Measurements from ENCODE around the gene TMC1.

TMC1 gene

DNA sequence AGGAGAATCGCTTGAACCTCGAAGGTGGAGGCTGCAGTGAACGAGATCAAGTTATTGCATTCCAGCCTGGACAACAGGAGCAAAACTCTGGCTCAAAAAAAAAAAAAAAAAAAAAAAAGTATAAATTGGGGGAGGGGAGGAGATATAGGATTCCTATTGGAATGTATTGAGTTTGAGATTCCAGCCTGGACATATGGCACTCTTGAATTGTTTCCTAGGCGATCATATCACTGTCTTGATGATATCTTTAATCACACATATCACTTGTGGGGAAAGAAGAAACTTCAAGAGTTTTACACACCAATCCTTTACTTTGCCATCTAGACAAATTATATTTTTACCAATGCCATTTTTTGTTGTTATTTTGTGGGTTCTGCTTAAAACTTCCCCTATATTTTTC, 42.4 kb downstream of the TMC1 start:
- H3K36me3 ChIP-seq (ENCODE audit: control insufficient read depth in 2 of 2, insufficient read depth in 2 of 2, low read length in 2 of 2): no peaks in the 10 kb centered on the region
- no peak overlapping the region for H3K4me3 ChIP-seq (ENCODE audit: low read length in 2 of 2)
- H3K4me1 ChIP-seq (ENCODE audit: control insufficient read depth in 2 of 2, insufficient read depth in 2 of 2, low read length in 2 of 2): no peaks in the 10 kb centered on the region
- no peaks in the 10 kb centered on the region for H3K27me3 ChIP-seq (ENCODE audit: control insufficient read depth in 2 of 2, insufficient read depth in 2 of 2, low read length in 2 of 2)
- H3K9ac ChIP-seq (ENCODE audit: low read depth in 1 of 2, low read length in 2 of 2): no peak overlapping the region
- H3K27ac ChIP-seq (ENCODE audit: low read depth in 2 of 2, low read length in 2 of 2): no peak overlapping the region
- H3K9me3 ChIP-seq (ENCODE audit: control insufficient read depth in 2 of 2, low read length in 2 of 2): no peaks in the 10 kb centered on the region

- no peak overlapping the region for H3K4me3 ChIP-seq (ENCODE audit: low read length in 2 of 2)
These were observed 43.3 kb downstream of the TMC1 start for GRCh38 chr9:72564479-72565281.

DNA sequence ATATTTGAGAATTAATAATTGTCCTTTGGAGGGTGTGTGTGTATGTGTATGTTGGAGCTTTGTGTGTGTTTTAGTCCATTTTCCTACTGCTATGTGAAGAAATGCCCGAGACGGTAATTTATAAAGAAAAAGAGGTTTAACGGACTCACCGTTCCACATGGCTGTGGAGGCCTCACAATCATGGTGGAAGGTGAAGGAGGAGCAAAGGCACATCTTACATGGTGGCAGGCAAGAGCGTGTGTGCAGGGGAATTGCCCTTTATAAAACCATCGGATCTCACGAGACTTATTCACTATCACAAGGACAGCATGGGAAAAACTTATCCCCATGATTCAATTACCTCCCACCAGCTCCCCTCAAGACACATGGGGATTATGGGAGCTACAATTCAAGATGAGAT, 44.1 kb downstream of the TMC1 start:
- H3K27me3 ChIP-seq (ENCODE audit: control insufficient read depth in 2 of 2, insufficient read depth in 2 of 2, low read length in 2 of 2): peaks cover 0 to 2% of the 10 kb centered on the region in 2 donors
- H3K4me1 ChIP-seq (ENCODE audit: control insufficient read depth in 2 of 2, insufficient read depth in 2 of 2, low read length in 2 of 2): no peaks in the 10 kb centered on the region
- H3K27ac ChIP-seq (ENCODE audit: low read depth in 2 of 2, low read length in 2 of 2): no peak overlapping the region
- no peak overlapping the region for H3K9ac ChIP-seq (ENCODE audit: low read depth in 1 of 2, low read length in 2 of 2)
- no peaks in the 10 kb centered on the region for H3K36me3 ChIP-seq (ENCODE audit: control insufficient read depth in 2 of 2, insufficient read depth in 2 of 2, low read length in 2 of 2)
- H3K4me3 ChIP-seq (ENCODE audit: low read length in 2 of 2): no peak overlapping the region
- H3K9me3 ChIP-seq (ENCODE audit: control insufficient read depth in 2 of 2, low read length in 2 of 2): no peaks in the 10 kb centered on the region

More at GRCh38 chr9:72564479-72565281, 43.3 kb downstream of the TMC1 start:
- H3K27me3 ChIP-seq (ENCODE audit: control insufficient read depth in 2 of 2, insufficient read depth in 2 of 2, low read length in 2 of 2): peaks cover 0 to 2% of the 10 kb centered on the region in 2 donors
- H3K36me3 ChIP-seq (ENCODE audit: control insufficient read depth in 2 of 2, insufficient read depth in 2 of 2, low read length in 2 of 2): no peaks in the 10 kb centered on the region
- H3K27ac ChIP-seq (ENCODE audit: low read depth in 2 of 2, low read length in 2 of 2): no peak overlapping the region
- H3K9me3 ChIP-seq (ENCODE audit: control insufficient read depth in 2 of 2, low read length in 2 of 2): no peaks in the 10 kb centered on the region
- H3K9ac ChIP-seq (ENCODE audit: low read depth in 1 of 2, low read length in 2 of 2): no peak overlapping the region
- H3K4me1 ChIP-seq (ENCODE audit: control insufficient read depth in 2 of 2, insufficient read depth in 2 of 2, low read length in 2 of 2): no peaks in the 10 kb centered on the region

DNA sequence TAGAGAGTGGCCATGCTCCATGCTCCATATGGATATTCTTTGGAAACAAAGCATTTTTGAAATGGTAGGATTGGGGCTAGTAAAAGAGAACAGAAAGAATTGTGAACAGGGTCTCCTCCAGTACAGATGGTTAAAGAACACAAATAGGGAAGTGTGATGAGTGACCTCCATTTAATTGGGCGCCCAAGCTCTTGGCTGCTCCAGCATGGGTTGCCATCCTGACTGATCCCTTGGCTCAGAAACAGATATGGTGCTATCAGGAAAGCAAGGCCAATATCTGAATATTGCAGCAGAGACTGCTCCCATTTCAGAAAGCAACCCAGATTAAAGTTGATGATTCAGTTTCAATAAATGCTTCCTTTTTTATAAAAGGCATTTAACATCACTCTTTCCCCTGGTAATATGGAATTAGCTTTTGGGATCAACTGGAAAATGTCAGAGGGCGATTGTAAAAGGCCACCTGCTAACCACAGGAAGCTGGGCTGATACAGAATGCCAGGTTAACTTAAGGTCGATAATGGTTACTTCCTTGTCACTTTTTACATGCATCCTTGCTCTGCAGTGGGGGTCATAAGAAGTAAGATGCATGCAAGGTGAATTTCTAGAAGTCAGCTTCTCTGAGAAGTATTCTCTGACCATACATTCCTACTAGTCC, 52.9 kb downstream of the TMC1 start:
- H3K4me3 ChIP-seq (ENCODE audit: low read length in 2 of 2): no peak overlapping the region
- no peaks in the 10 kb centered on the region for H3K36me3 ChIP-seq (ENCODE audit: control insufficient read depth in 2 of 2, insufficient read depth in 2 of 2, low read length in 2 of 2)
- H3K27me3 ChIP-seq (ENCODE audit: control insufficient read depth in 2 of 2, insufficient read depth in 2 of 2, low read length in 2 of 2): peaks cover 0 to 2% of the 10 kb centered on the region in 2 donors
- H3K9me3 ChIP-seq (ENCODE audit: control insufficient read depth in 2 of 2, low read length in 2 of 2): no peaks in the 10 kb centered on the region
- peaks cover 8 to 24% of the 10 kb centered on the region in 2 donors for H3K4me1 ChIP-seq (ENCODE audit: control insufficient read depth in 2 of 2, insufficient read depth in 2 of 2, low read length in 2 of 2)
- no peak overlapping the region for H3K9ac ChIP-seq (ENCODE audit: low read depth in 1 of 2, low read length in 2 of 2)
- H3K27ac ChIP-seq (ENCODE audit: low read depth in 2 of 2, low read length in 2 of 2): no peak overlapping the region

GRCh38 chr9:72575666-72576065, 54.3 kb downstream of the TMC1 start:
- Histone ChIP-seq H3K9me3 (ENCODE audit: control insufficient read depth in 2 of 2, low read length in 2 of 2) (no peaks in the 10 kb centered on the region), H3K36me3 (ENCODE audit: control insufficient read depth in 2 of 2, insufficient read depth in 2 of 2, low read length in 2 of 2) (no peaks in the 10 kb centered on the region), H3K27me3 (ENCODE audit: control insufficient read depth in 2 of 2, insufficient read depth in 2 of 2, low read length in 2 of 2) (no peaks in the 10 kb centered on the region), H3K4me1 (ENCODE audit: control insufficient read depth in 2 of 2, insufficient read depth in 2 of 2, low read length in 2 of 2) (peaks cover 8 to 31% of the 10 kb centered on the region in 2 donors), H3K27ac (ENCODE audit: low read depth in 2 of 2, low read length in 2 of 2) (no peak overlapping the region), H3K9ac (ENCODE audit: low read depth in 1 of 2, low read length in 2 of 2) (no peak overlapping the region), H3K4me3 (ENCODE audit: low read length in 2 of 2) (no peak overlapping the region)

- H3K9ac ChIP-seq (ENCODE audit: low read depth in 1 of 2, low read length in 2 of 2): no peak overlapping the region
- H3K9me3 ChIP-seq (ENCODE audit: control insufficient read depth in 2 of 2, low read length in 2 of 2): no peaks in the 10 kb centered on the region
- no peaks in the 10 kb centered on the region for H3K27me3 ChIP-seq (ENCODE audit: control insufficient read depth in 2 of 2, insufficient read depth in 2 of 2, low read length in 2 of 2)
- H3K4me1 ChIP-seq (ENCODE audit: control insufficient read depth in 2 of 2, insufficient read depth in 2 of 2, low read length in 2 of 2): peaks cover 8 to 31% of the 10 kb centered on the region in 2 donors
- H3K4me3 ChIP-seq (ENCODE audit: low read length in 2 of 2): no peak overlapping the region
- H3K27ac ChIP-seq (ENCODE audit: low read depth in 2 of 2, low read length in 2 of 2): no peak overlapping the region
- H3K36me3 ChIP-seq (ENCODE audit: control insufficient read depth in 2 of 2, insufficient read depth in 2 of 2, low read length in 2 of 2): no peaks in the 10 kb centered on the region
These were observed 54.7 kb downstream of the TMC1 start for GRCh38 chr9:72576087-72576486.

GRCh38 chr9:72577212-72577753, 55.9 kb downstream of the TMC1 start:
- H3K27me3 ChIP-seq (ENCODE audit: control insufficient read depth in 2 of 2, insufficient read depth in 2 of 2, low read length in 2 of 2): no peaks in the 10 kb centered on the region
- no peak overlapping the region for H3K4me3 ChIP-seq (ENCODE audit: low read length in 2 of 2)
- peak overlapping the region; percentile 36 to 62 for H3K27ac ChIP-seq (ENCODE audit: low read depth in 2 of 2, low read length in 2 of 2)
- no peaks in the 10 kb centered on the region for H3K36me3 ChIP-seq (ENCODE audit: control insufficient read depth in 2 of 2, insufficient read depth in 2 of 2, low read length in 2 of 2)
- peak overlapping the region in 1 of 2 donors; percentile 8 for H3K9ac ChIP-seq (ENCODE audit: low read depth in 1 of 2, low read length in 2 of 2)
- no peaks in the 10 kb centered on the region for H3K9me3 ChIP-seq (ENCODE audit: control insufficient read depth in 2 of 2, low read length in 2 of 2)
- H3K4me1 ChIP-seq (ENCODE audit: control insufficient read depth in 2 of 2, insufficient read depth in 2 of 2, low read length in 2 of 2): peaks cover 8 to 31% of the 10 kb centered on the region in 2 donors

GRCh38 chr9:72579190-72579589, 57.8 kb downstream of the TMC1 start:
- Histone ChIP-seq H3K36me3 (ENCODE audit: control insufficient read depth in 2 of 2, insufficient read depth in 2 of 2, low read length in 2 of 2) (no peaks in the 10 kb centered on the region), H3K4me1 (ENCODE audit: control insufficient read depth in 2 of 2, insufficient read depth in 2 of 2, low read length in 2 of 2) (peaks cover 8 to 34% of the 10 kb centered on the region in 2 donors), H3K9me3 (ENCODE audit: control insufficient read depth in 2 of 2, low read length in 2 of 2) (no peaks in the 10 kb centered on the region), H3K27ac (ENCODE audit: low read depth in 2 of 2, low read length in 2 of 2) (peak overlapping the region; percentile 8 to 13), H3K4me3 (ENCODE audit: low read length in 2 of 2) (no peak overlapping the region), H3K27me3 (ENCODE audit: control insufficient read depth in 2 of 2, insufficient read depth in 2 of 2, low read length in 2 of 2) (no peaks in the 10 kb centered on the region), H3K9ac (ENCODE audit: low read depth in 1 of 2, low read length in 2 of 2) (no peak overlapping the region)

- H3K4me3 ChIP-seq (ENCODE audit: low read length in 2 of 2): no peak overlapping the region
- H3K36me3 ChIP-seq (ENCODE audit: control insufficient read depth in 2 of 2, insufficient read depth in 2 of 2, low read length in 2 of 2): no peaks in the 10 kb centered on the region
- H3K4me1 ChIP-seq (ENCODE audit: control insufficient read depth in 2 of 2, insufficient read depth in 2 of 2, low read length in 2 of 2): peaks cover 8 to 34% of the 10 kb centered on the region in 2 donors
- no peaks in the 10 kb centered on the region for H3K27me3 ChIP-seq (ENCODE audit: control insufficient read depth in 2 of 2, insufficient read depth in 2 of 2, low read length in 2 of 2)
- H3K27ac ChIP-seq (ENCODE audit: low read depth in 2 of 2, low read length in 2 of 2): peak overlapping the region in 1 of 2 donors; percentile 13
- no peaks in the 10 kb centered on the region for H3K9me3 ChIP-seq (ENCODE audit: control insufficient read depth in 2 of 2, low read length in 2 of 2)
- no peak overlapping the region for H3K9ac ChIP-seq (ENCODE audit: low read depth in 1 of 2, low read length in 2 of 2)
These were observed 58.6 kb downstream of the TMC1 start for GRCh38 chr9:72579880-72580550.

GRCh38 chr9:72581694-72582093, 60.3 kb downstream of the TMC1 start:
- Histone ChIP-seq H3K4me1 (ENCODE audit: control insufficient read depth in 2 of 2, insufficient read depth in 2 of 2, low read length in 2 of 2) (peaks cover 12 to 46% of the 10 kb centered on the region in 2 donors), H3K4me3 (ENCODE audit: low read length in 2 of 2) (no peak overlapping the region), H3K9ac (ENCODE audit: low read depth in 1 of 2, low read length in 2 of 2) (no peak overlapping the region), H3K9me3 (ENCODE audit: control insufficient read depth in 2 of 2, low read length in 2 of 2) (no peaks in the 10 kb centered on the region), H3K27me3 (ENCODE audit: control insufficient read depth in 2 of 2, insufficient read depth in 2 of 2, low read length in 2 of 2) (no peaks in the 10 kb centered on the region), H3K27ac (ENCODE audit: low read depth in 2 of 2, low read length in 2 of 2) (no peak overlapping the region), H3K36me3 (ENCODE audit: control insufficient read depth in 2 of 2, insufficient read depth in 2 of 2, low read length in 2 of 2) (no peaks in the 10 kb centered on the region)

Data from mucosa of rectum (tissue), 2 donors.